Measurements from ENCODE around the gene RELCH. TPM values are rescaled to one million over a fixed set of nuclear protein-coding genes. Genes with fewer than 3 reads are reported as not detected.
A peak's percentile ranks its signal among the peaks of the same experiment; 100 is the strongest.

The RELCH gene
- total RNA-seq, 1 donor from 2014 or later = 16.7 TPM

DNA sequence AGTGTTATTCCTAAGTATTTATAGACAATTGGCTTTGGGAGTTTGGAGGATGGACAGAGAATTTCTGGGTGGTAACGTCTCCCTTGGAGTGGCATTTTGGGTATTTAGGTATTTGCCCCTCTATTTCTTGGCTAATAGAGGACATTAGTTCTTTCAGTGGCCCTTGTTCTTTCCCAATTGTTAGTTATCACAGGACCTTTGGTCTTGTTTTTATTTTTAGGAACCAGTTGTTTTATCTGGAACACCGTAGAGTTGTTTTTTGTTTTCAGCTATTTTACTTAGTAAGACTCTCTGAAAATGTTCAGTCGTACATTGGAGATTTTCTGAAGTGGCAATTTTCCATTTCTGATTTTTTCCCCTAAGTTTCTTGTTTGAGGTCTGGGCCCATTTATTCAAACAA, 97.6 kb downstream of the RELCH start:
- TF ChIP-seq, protein P1, sequence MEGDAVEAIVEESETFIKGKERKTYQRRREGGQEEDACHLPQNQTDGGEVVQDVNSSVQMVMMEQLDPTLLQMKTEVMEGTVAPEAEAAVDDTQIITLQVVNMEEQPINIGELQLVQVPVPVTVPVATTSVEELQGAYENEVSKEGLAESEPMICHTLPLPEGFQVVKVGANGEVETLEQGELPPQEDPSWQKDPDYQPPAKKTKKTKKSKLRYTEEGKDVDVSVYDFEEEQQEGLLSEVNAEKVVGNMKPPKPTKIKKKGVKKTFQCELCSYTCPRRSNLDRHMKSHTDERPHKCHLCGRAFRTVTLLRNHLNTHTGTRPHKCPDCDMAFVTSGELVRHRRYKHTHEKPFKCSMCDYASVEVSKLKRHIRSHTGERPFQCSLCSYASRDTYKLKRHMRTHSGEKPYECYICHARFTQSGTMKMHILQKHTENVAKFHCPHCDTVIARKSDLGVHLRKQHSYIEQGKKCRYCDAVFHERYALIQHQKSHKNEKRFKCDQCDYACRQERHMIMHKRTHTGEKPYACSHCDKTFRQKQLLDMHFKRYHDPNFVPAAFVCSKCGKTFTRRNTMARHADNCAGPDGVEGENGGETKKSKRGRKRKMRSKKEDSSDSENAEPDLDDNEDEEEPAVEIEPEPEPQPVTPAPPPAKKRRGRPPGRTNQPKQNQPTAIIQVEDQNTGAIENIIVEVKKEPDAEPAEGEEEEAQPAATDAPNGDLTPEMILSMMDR (conservative IDR thresholded peaks at IDR 0.05; ENCODE audit: low read depth, low read length) = no peak
- no peak overlapping the region for H3K4me3 ChIP-seq (ENCODE audit: low read depth, low read length)
- DNase-seq (ENCODE audit: low read depth) = no peak

DNA sequence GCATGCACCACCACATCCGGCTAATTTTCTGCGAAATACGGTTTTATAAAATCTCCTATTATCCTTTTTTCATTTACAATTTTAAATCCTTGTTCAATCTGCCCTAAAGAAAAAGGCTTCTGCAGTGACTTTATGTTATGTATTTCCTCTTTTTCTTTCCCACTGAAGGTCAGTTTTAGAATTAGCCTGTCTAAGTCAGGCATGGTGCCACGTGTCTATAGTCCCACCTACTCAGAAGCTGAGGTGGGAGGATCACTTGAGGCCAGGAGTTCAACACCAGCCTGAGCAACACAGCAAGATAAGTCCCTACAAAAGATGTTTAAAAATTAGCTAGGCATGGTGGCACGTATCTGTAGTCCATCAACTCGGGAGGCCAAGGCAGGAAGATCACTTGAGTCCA, 98.2 kb downstream of the RELCH start:
- no peak overlapping the region for H3K4me3 ChIP-seq (ENCODE audit: low read depth, low read length)
- TF ChIP-seq, protein P1 (conservative IDR thresholded peaks at IDR 0.05; ENCODE audit: low read depth, low read length) = no peak
- DNase-seq (ENCODE audit: low read depth) = no peak

DNA sequence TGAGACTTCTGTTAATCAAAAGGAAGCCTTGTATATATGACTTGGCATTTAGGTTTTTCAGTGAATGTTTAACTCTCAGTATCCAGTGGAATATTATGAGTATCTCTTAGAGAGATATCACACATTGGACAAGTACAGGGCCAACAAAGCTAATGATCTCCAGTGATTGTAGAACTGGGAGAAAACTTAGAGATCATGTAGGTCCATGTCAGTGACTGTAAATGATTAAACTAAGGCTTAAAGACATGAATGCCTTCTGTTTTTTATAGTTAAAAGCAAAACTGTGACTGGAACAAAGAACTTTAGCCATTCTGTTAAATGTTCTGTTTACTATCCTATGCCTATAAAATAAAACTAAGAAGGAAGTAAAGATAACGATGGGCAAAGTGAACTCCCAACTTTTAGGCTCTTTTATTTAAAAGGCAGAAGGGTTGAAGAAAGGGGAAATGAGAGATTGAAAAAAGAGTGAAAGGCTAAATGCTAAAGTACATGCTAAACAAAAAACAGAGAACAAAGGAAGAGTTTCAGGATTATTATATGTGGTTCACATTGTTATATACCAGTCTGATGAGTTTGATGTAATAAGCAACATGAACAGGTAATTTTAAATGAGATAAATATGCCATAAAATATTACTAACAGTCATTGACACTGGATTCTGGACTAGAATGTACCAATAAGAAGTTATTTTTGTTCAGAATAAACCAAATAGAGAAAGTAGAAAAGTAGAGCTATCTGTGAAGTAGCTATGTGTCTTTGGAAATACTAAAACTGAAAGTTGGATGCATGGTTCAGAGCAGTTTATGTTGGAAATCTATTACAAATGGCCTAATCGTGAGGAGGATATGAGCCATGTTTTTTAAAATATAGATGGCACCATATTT, 101.0 kb downstream of the RELCH start:
- TF ChIP-seq, protein P1 (conservative IDR thresholded peaks at IDR 0.05; ENCODE audit: low read depth, low read length) = no peak
- H3K4me3 ChIP-seq (ENCODE audit: low read depth, low read length) = no peak overlapping the region
- DNase-seq (ENCODE audit: low read depth) = peak; percentile 13

DNA sequence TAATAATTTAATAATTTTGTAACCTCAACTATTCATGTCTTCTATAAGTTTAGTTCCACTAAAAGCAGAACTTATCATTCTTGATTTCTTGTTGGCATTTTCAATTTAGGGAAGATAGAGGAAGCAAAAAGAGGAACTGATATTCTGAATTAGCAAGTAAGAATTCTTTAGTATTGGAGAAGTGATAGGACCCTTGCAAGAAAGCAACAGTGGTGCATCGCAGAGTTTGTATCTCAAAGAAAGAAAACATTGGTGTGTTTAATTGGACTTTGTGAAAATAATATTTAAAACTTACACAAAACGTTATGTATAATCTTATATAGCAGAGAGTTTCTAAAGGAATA, 101.6 kb downstream of the RELCH start:
- no peak for DNase-seq (ENCODE audit: low read depth)
- H3K4me3 ChIP-seq (ENCODE audit: low read depth, low read length) = no peak overlapping the region
- TF ChIP-seq, protein P1 (conservative IDR thresholded peaks at IDR 0.05; ENCODE audit: low read depth, low read length) = no peak

DNA sequence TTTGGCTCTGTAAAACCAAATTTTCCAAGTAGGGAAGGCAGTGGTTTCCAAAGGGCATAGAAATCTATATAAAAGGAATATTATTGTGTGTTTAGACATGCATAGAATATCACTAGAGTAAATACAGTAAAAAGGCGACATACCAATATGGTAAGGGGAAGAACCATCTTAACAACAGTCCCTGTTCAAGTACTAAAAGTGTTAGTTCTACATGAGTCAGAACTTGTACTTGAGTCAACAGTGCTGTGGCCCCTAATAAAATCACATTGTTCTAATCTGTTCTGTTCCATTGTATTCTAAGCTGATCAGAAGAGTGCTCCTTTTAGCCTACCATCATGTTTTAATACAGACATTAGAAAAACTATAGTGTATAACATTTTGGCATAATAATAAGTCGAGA, 102.0 kb downstream of the RELCH start:
- no peak for DNase-seq (ENCODE audit: low read depth)
- no peak overlapping the region for H3K4me3 ChIP-seq (ENCODE audit: low read depth, low read length)
- TF ChIP-seq, protein P1 (conservative IDR thresholded peaks at IDR 0.05; ENCODE audit: low read depth, low read length) = no peak

DNA sequence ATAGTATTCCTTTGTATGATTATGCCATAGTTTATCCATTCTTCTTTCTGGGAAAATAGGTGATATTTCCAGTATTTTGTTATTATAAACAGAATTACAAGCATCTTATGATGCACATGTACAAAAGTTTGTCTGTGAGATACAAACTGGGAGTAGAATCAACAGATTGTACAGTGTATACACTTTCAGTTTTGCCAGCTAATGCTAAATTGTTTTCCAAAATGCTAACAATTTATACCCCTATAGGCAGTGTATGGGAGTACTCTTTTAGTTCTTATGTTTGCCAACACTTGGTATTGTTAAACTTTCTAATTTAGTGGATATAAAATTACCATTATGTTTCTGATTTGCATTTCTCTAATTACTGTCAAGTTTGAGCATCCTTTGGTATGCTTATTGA, 107.0 kb downstream of the RELCH start:
- DNase-seq (ENCODE audit: low read depth) = no peak
- TF ChIP-seq, protein P1 (conservative IDR thresholded peaks at IDR 0.05; ENCODE audit: low read depth, low read length) = no peak
- H3K4me3 ChIP-seq (ENCODE audit: low read depth, low read length) = no peak overlapping the region

Measured in epithelial cell of proximal tubule (primary cell).